Parathyroid adenoma (tissue), 2 donors: ENCODE measurements around the gene SPAG17.

Experiments used
- H2AFZ ChIP-seq: fragments of 300-600 bp; sonication (generic); one replicate; pipeline ENCODE4 v1.7.0; 2017; ENCODE audit warnings: antibody characterized with exemption, mild to moderate bottlenecking
- H3K27ac ChIP-seq: fragments of 300-600 bp; sonication (generic); one replicate; pipeline ENCODE4 v1.7.0; 2017
- H3K27me3 ChIP-seq: fragments of 300-600 bp; sonication (generic); one replicate; pipeline ENCODE4 v1.7.0; 2017; ENCODE audit warnings: low read length; ENCODE audit not compliant: control insufficient read depth, insufficient read depth
- H3K36me3 ChIP-seq: fragments of 300-600 bp; sonication (generic); one replicate; pipeline ENCODE4 v1.7.0; 2017; ENCODE audit warnings: low read length; ENCODE audit not compliant: control insufficient read depth, insufficient read depth
- H3K4me1 ChIP-seq: fragments of 300-600 bp; sonication (generic); one replicate; pipeline ENCODE4 v1.7.0; 2017; ENCODE audit warnings: control low read depth
- H3K4me2 ChIP-seq: fragments of 300-600 bp; sonication (generic); one replicate; pipeline ENCODE4 v1.7.0; 2017; ENCODE audit warnings: low read length
- H3K4me3 ChIP-seq: fragments of 300-600 bp; sonication (generic); one replicate; pipeline ENCODE4 v1.7.0; 2017; ENCODE audit warnings: low read depth, low read length
- H3K79me2 ChIP-seq: fragments of 300-600 bp; sonication (generic); one replicate; pipeline ENCODE4 v1.7.0; 2017; ENCODE audit warnings: control low read depth
- H3K9ac ChIP-seq: fragments of 300-600 bp; sonication (generic); one replicate; pipeline ENCODE4 v1.7.0; 2017; ENCODE audit warnings: mild to moderate bottlenecking
- H3K9me3 ChIP-seq: fragments of 300-600 bp; sonication (generic); one replicate; pipeline ENCODE4 v1.7.0; 2017; ENCODE audit warnings: low read length; ENCODE audit not compliant: control insufficient read depth
- TF ChIP-seq, protein P1 (sequence below): fragments of 300-600 bp; sonication (generic); IDR thresholded peaks from one replicate; pipeline ENCODE4 v1.7.0; 2017; ENCODE audit warnings: antibody characterized with exemption, mild to moderate bottlenecking
- donor health status: primary hyperparathyroidism.

Gene SPAG17

DNA sequence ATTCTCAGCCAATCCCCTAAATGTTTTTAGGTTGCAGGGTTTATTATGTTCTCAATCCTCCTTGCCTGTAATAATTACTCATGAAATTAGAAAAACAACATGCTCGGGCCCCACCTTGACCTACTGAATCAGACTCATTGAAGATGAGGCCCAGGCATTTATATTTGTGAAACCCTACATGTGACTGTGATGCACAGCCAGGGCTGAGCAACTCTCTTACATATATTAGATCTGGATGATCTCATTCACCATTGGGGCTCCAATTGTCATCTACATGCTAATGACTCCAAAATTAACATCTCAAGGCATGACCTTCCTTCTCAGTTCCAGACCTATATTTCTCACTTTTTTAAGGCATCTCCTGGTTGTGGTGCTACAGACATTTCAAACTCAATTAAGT, 152.1 kb downstream of the SPAG17 start:
- Histone ChIP-seq H3K27ac (no peak overlapping the region), H3K9ac (no peak overlapping the region), H3K4me2 (no peak overlapping the region), H2AFZ (no peak overlapping the region), H3K4me3 (no peak overlapping the region), H3K9me3 (no peaks in the 10 kb centered on the region), H3K27me3 (no peaks in the 10 kb centered on the region), H3K4me1 (no peaks in the 10 kb centered on the region), H3K79me2 (no peaks in the 10 kb centered on the region), H3K36me3 (no peaks in the 10 kb centered on the region)
- TF ChIP-seq, protein P1, sequence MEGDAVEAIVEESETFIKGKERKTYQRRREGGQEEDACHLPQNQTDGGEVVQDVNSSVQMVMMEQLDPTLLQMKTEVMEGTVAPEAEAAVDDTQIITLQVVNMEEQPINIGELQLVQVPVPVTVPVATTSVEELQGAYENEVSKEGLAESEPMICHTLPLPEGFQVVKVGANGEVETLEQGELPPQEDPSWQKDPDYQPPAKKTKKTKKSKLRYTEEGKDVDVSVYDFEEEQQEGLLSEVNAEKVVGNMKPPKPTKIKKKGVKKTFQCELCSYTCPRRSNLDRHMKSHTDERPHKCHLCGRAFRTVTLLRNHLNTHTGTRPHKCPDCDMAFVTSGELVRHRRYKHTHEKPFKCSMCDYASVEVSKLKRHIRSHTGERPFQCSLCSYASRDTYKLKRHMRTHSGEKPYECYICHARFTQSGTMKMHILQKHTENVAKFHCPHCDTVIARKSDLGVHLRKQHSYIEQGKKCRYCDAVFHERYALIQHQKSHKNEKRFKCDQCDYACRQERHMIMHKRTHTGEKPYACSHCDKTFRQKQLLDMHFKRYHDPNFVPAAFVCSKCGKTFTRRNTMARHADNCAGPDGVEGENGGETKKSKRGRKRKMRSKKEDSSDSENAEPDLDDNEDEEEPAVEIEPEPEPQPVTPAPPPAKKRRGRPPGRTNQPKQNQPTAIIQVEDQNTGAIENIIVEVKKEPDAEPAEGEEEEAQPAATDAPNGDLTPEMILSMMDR = no peak

DNA sequence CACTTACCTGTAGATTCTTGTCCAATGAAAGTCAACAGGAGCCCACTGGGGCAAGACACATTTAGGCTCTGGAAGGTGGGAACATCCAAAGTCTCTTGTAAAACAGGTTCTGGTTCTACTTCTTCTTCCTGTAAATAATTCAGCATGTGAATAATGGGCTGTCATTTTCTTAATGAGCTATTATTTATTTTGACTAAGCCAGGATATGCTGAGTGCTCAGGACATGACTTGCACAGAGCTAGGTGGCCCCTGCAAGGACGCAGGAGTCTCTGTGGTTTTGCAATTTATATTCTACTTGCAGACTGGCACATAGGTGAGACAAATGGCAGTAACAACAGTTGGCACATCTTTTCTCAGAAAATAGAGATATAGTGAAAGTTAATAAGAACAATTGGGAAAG, 156.8 kb downstream of the SPAG17 start:
- Histone ChIP-seq H3K4me1 (no peaks in the 10 kb centered on the region), H3K36me3 (no peaks in the 10 kb centered on the region), H3K27me3 (no peaks in the 10 kb centered on the region), H3K4me2 (no peak overlapping the region), H2AFZ (no peak overlapping the region), H3K4me3 (no peak overlapping the region), H3K79me2 (no peaks in the 10 kb centered on the region), H3K27ac (no peak overlapping the region), H3K9me3 (no peaks in the 10 kb centered on the region), H3K9ac (no peak overlapping the region)
- TF ChIP-seq, protein P1 = no peak

DNA sequence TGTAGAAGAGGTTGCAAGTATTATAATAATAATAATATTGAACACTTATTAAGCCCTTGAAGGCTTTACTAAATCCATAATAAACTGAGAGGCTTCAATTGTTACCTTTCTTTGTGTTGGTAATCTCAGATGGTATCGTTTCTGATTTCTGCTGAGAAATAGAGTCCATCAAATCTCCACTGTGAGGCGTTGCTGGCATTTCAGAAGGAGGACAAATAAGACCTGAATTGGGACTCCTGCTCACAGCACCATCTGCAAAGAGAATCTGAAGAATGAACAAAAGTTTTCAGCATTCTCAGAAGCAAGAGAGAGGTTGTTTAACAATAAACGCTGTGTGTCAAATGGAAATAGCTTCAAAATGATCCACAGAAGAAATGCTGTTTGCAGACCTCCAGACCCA, 161.8 kb downstream of the SPAG17 start:
- Histone ChIP-seq H3K9ac (no peak overlapping the region), H3K27ac (no peak overlapping the region), H3K27me3 (no peaks in the 10 kb centered on the region), H3K36me3 (no peaks in the 10 kb centered on the region), H3K4me3 (no peak overlapping the region), H3K9me3 (no peaks in the 10 kb centered on the region), H3K79me2 (no peaks in the 10 kb centered on the region), H2AFZ (no peak overlapping the region), H3K4me1 (peaks cover 2% of the 10 kb centered on the region), H3K4me2 (no peak overlapping the region)
- TF ChIP-seq, protein P1 = no peak

DNA sequence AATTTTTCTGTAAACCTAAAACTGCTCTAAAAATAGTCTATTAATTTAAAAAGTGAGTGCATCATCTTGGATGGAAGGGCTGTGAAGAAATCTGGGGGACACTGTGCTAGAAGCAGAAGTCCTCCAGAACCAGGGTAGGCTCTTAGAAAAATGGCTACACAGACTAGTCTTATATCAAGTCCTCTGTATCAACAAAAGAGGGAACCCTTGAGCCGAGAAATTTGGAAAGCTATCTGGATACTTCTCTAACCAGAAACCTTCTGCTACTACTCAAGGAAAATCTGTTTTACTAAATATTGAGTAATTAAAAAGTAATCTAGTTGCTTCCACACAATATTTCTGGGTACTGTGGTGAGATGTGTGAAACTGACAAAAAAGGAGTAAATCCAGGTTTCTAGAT, 163.4 kb downstream of the SPAG17 start:
- H2AFZ ChIP-seq = no peak overlapping the region
- TF ChIP-seq, protein P1 = no peak
- H3K9ac ChIP-seq = no peak overlapping the region
- peaks cover 2% of the 10 kb centered on the region for H3K4me1 ChIP-seq
- no peaks in the 10 kb centered on the region for H3K9me3 ChIP-seq
- H3K27ac ChIP-seq = no peak overlapping the region
- H3K4me2 ChIP-seq = no peak overlapping the region
- H3K79me2 ChIP-seq = no peaks in the 10 kb centered on the region
- no peak overlapping the region for H3K4me3 ChIP-seq
- H3K36me3 ChIP-seq = no peaks in the 10 kb centered on the region
- H3K27me3 ChIP-seq = no peaks in the 10 kb centered on the region

DNA sequence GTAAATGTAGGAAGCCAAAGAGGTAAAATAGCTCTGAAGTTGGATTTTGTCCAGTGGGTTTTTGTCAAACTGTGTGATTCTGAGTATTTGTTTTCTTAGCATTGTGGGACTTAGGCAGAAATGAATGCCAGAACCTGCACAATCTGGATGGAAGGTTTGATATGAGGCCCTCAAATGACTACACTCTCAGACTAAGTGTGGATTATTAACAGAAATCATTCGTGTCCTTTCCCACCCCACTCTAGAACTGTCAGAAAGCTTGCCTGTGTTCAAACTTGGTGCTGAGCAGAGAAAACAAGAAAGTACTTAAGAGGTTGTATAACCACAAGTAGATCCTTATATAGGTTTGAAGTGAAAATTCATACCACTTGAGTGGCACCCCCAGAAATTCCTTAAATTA, 167.0 kb downstream of the SPAG17 start:
- no peaks in the 10 kb centered on the region for H3K36me3 ChIP-seq
- peaks cover 2% of the 10 kb centered on the region for H3K4me1 ChIP-seq
- H3K9ac ChIP-seq = no peak overlapping the region
- H3K27ac ChIP-seq = no peak overlapping the region
- TF ChIP-seq, protein P1 = no peak
- H3K9me3 ChIP-seq = no peaks in the 10 kb centered on the region
- H3K4me3 ChIP-seq = no peak overlapping the region
- no peaks in the 10 kb centered on the region for H3K79me2 ChIP-seq
- no peak overlapping the region for H2AFZ ChIP-seq
- no peaks in the 10 kb centered on the region for H3K27me3 ChIP-seq
- H3K4me2 ChIP-seq = no peak overlapping the region
